CD4-positive, CD25-positive, alpha-beta regulatory T cell (primary cell): Measurements from ENCODE around the gene PABPN1L. TPM values are rescaled to one million over a fixed set of nuclear protein-coding genes. Genes with fewer than 3 reads are reported as not detected.

Source experiments
- ATAC-seq, 2 donors: fragments of 150-1000 bp; cut with Tn5 transposase; one replicate each; pipeline ENCODE4 v1.10.0; 2021; ENCODE audit warnings: low read depth in 2 of 2, moderate number of reproducible peaks in 2 of 2, moderate library complexity in 1 of 2
- DNase-seq, 3 donors: peaks; one replicate each; pipeline versions ENCODE4 v3.0.0 to v3.0.0-alpha.2; 2012 to 2022; ENCODE audit warnings: mixed read lengths in 1 of 3
- H3K27ac ChIP-seq: one replicate; pipeline ENCODE4 v1.7.0; 2013; ENCODE audit warnings: mild to moderate bottlenecking, low read length; ENCODE audit not compliant: insufficient read depth, poor library complexity, severe bottlenecking
- H3K27me3 ChIP-seq: one replicate; pipeline ENCODE4 v1.7.0; 2013; ENCODE audit warnings: low read length; ENCODE audit not compliant: control insufficient read depth, insufficient read depth
- H3K36me3 ChIP-seq: one replicate; pipeline ENCODE4 v1.7.0; 2013; ENCODE audit warnings: mild to moderate bottlenecking, low read length, moderate library complexity; ENCODE audit not compliant: control insufficient read depth, insufficient read depth
- H3K4me1 ChIP-seq: 2 replicates; pipeline ENCODE4 v1.7.0; 2013; ENCODE audit warnings: mild to moderate bottlenecking, low read length; ENCODE audit not compliant: insufficient read depth, control insufficient read depth, poor library complexity, severe bottlenecking
- H3K4me3 ChIP-seq: one replicate; pipeline ENCODE4 v1.7.0; 2013; ENCODE audit warnings: low read depth, mild to moderate bottlenecking, low read length, moderate library complexity
- H3K9me3 ChIP-seq, 2 experiments: 1 replicate in 1 of 2; 2 replicates in 1 of 2; pipeline ENCODE4 v1.7.0; 2013; ENCODE audit warnings: low read length in 2 of 2, mild to moderate bottlenecking in 1 of 2, moderate library complexity in 1 of 2; ENCODE audit not compliant: control insufficient read depth in 2 of 2
- H3K27ac Mint-ChIP-seq, 3 donors: one replicate each; pipeline ENCODE4 v1.8.0; 2020 to 2022; ENCODE audit warnings: mild to moderate bottlenecking in 3 of 3, mixed read lengths in 3 of 3, moderate library complexity in 2 of 3
- H3K27me3 Mint-ChIP-seq: one replicate; pipeline ENCODE4 v1.8.0; 2022; ENCODE audit warnings: mild to moderate bottlenecking, mixed read lengths
- H3K36me3 Mint-ChIP-seq: one replicate; pipeline ENCODE4 v1.8.0; 2020; ENCODE audit warnings: mixed read lengths
- H3K4me1 Mint-ChIP-seq, 4 donors: one replicate each; pipeline ENCODE4 v1.8.0; 2020 to 2022; ENCODE audit warnings: mixed read lengths in 4 of 4, mild to moderate bottlenecking in 1 of 4
- H3K4me3 Mint-ChIP-seq, 4 donors: one replicate each; pipeline ENCODE4 v1.8.0; 2020 to 2022; ENCODE audit warnings: mild to moderate bottlenecking in 4 of 4, mixed read lengths in 4 of 4, moderate library complexity in 3 of 4
- H3K9me3 Mint-ChIP-seq, 7 donors: one replicate each; pipeline ENCODE4 v1.8.0; 2020 to 2022; ENCODE audit warnings: mixed read lengths in 7 of 7, mild to moderate bottlenecking in 3 of 7, moderate library complexity in 2 of 7
- polyA plus RNA-seq, 4 donors: library from polyadenylated mRNA; unstranded; fragments of 300-500 nt; fragmentation: Illumina TruSeq; gene quantifications; one replicate each; pipeline ENCODE4 v1.2.3, GENCODE V29; 2021
- total RNA-seq: library from RNA; stranded (reverse); gene quantifications from one replicate; pipeline ENCODE4 v1.2.3, GENCODE V29; 2022

Gene PABPN1L
- total and polyA plus RNA-seq, 5 donors from 2014 or later, result not detected

- Mint-ChIP-seq H3K27ac (no peak overlapping the region), H3K27me3 (no peaks in the 10 kb centered on the region), H3K4me3 (no peak overlapping the region), H3K4me1 (peaks cover 0 to 3% (median 0%) of the 10 kb centered on the region in 4 donors), H3K9me3 (no peaks in the 10 kb centered on the region), H3K36me3 (peaks cover 3% of the 10 kb centered on the region)
- Histone ChIP-seq H3K27me3 (no peaks in the 10 kb centered on the region), H3K27ac (no peak overlapping the region), H3K36me3 (peaks cover 14% of the 10 kb centered on the region), H3K4me1 (peaks cover 4% of the 10 kb centered on the region), H3K4me3 (no peak overlapping the region), H3K9me3 (no peaks in the 10 kb centered on the region)
- no peak for ATAC-seq
- DNase-seq, result no peak
These were observed 21.9 kb downstream of the PABPN1L start for GRCh38 chr16:88844419-88845036.

GRCh38 chr16:88843256-88843655, 23.2 kb downstream of the PABPN1L start:
- ATAC-seq, result no peak
- Histone ChIP-seq H3K4me1 (peaks cover 4% of the 10 kb centered on the region), H3K9me3 (no peaks in the 10 kb centered on the region), H3K4me3 (no peak overlapping the region), H3K27ac (no peak overlapping the region), H3K36me3 (peaks cover 19% of the 10 kb centered on the region), H3K27me3 (no peaks in the 10 kb centered on the region)
- Mint-ChIP-seq H3K27me3 (no peaks in the 10 kb centered on the region), H3K36me3 (peaks cover 6% of the 10 kb centered on the region), H3K4me3 (no peak overlapping the region), H3K9me3 (no peaks in the 10 kb centered on the region), H3K27ac (no peak overlapping the region), H3K4me1 (peaks cover 0 to 3% (median 0%) of the 10 kb centered on the region in 4 donors)
- no peak for DNase-seq

GRCh38 chr16:88842806-88843205, 23.7 kb downstream of the PABPN1L start:
- Mint-ChIP-seq H3K4me3 (no peak overlapping the region), H3K36me3 (peaks cover 6% of the 10 kb centered on the region), H3K27me3 (no peaks in the 10 kb centered on the region), H3K27ac (peak overlapping the region in 1 of 3 donors; percentile 48), H3K9me3 (no peaks in the 10 kb centered on the region), H3K4me1 (peaks cover 0 to under 1% (median 0%) of the 10 kb centered on the region in 4 donors)
- Histone ChIP-seq H3K9me3 (no peaks in the 10 kb centered on the region), H3K4me3 (no peak overlapping the region), H3K4me1 (peaks cover 4% of the 10 kb centered on the region), H3K27me3 (no peaks in the 10 kb centered on the region), H3K27ac (no peak overlapping the region), H3K36me3 (peaks cover 19% of the 10 kb centered on the region)
- DNase-seq, result no peak
- ATAC-seq, result no peak

DNA sequence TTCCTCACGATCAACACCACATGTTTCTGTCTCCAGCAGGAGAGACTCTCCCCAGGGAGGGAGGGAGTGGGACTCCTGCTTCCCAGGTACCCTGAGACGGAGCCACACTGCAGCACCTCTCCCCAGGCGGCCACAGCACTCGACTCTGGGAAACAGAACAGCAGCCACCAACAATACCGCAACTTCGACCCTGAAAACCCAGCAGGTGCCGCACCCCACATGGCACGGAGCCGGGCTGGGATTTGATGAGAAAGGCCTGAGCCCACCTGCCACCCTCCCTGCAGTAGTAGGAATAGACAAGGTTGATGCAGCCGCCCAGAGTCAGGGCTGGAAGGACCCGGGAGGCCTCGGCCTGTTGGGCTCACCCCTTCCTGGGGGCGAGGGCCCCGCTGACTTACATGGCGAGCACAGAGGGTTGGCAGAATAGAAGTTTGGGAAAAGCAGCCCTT, 24.1 kb downstream of the PABPN1L start:
- ATAC-seq (no peak), DNase-seq (no peak)
- Histone ChIP-seq H3K27me3 (no peaks in the 10 kb centered on the region), H3K9me3 (no peaks in the 10 kb centered on the region), H3K36me3 (peaks cover 19% of the 10 kb centered on the region), H3K4me1 (peaks cover 4% of the 10 kb centered on the region), H3K27ac (no peak overlapping the region), H3K4me3 (no peak overlapping the region)
- H3K4me3 Mint-ChIP-seq, result no peak overlapping the region
- H3K27ac Mint-ChIP-seq, result no peak overlapping the region
- no peaks in the 10 kb centered on the region for H3K27me3 Mint-ChIP-seq
- no peaks in the 10 kb centered on the region for H3K4me1 Mint-ChIP-seq
- no peaks in the 10 kb centered on the region for H3K9me3 Mint-ChIP-seq
- H3K36me3 Mint-ChIP-seq, result peaks cover 6% of the 10 kb centered on the region

DNA sequence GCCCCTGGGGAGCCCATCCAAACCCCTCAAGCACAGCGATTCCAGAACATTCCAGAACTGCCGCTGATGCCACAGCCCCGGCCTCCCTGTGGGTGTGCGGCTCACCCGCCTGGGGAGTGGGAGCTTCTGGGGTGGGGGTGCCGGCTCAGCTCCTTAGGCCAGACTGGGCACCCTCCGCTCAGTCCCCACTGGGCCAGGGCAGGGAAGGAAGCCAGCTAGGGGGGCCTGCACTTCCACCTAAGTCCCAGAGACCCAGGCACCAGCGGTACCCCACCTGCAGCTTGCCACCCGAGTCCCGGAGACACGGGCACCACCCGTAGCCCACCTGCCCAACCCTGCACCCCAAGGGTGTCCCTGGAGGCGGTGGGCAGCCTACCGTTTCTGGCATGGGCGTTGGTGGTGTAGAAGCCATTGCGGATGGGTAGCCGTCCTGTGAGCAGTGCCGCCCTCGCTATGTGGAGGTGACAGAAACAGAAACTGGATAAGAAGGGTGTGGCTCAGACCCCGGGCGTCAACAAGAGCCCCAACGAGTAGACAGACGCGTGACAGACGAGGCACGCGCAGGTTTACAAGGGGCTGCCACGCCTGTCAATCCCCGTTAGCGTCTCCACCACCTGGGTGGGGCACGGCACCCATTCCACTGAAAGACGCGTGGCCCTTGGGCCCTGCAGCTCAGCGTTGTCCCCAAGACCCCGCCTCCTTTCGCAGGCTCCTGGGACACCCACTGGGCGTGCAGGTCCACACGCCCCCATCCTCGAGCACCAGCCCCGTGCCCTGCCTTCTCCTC, 24.7 kb downstream of the PABPN1L start:
- no peaks in the 10 kb centered on the region for H3K27me3 Mint-ChIP-seq
- peaks cover 6% of the 10 kb centered on the region for H3K36me3 Mint-ChIP-seq
- H3K27ac Mint-ChIP-seq, result no peak overlapping the region
- ATAC-seq (no peak), DNase-seq (peak in 1 of 3 donors; percentile 16)
- H3K27me3 ChIP-seq, result no peaks in the 10 kb centered on the region
- H3K4me3 Mint-ChIP-seq, result no peak overlapping the region
- H3K9me3 Mint-ChIP-seq, result no peaks in the 10 kb centered on the region
- H3K4me3 ChIP-seq, result no peak overlapping the region
- no peak overlapping the region for H3K27ac ChIP-seq
- H3K36me3 ChIP-seq, result peaks cover 19% of the 10 kb centered on the region
- H3K4me1 Mint-ChIP-seq, result no peaks in the 10 kb centered on the region
- no peaks in the 10 kb centered on the region for H3K9me3 ChIP-seq
- peaks cover 4% of the 10 kb centered on the region for H3K4me1 ChIP-seq

- Mint-ChIP-seq H3K27ac (no peak overlapping the region), H3K9me3 (no peaks in the 10 kb centered on the region), H3K36me3 (peaks cover 6% of the 10 kb centered on the region), H3K4me1 (no peaks in the 10 kb centered on the region), H3K4me3 (no peak overlapping the region), H3K27me3 (no peaks in the 10 kb centered on the region)
- Histone ChIP-seq H3K27me3 (no peaks in the 10 kb centered on the region), H3K4me3 (no peak overlapping the region), H3K27ac (no peak overlapping the region), H3K9me3 (no peaks in the 10 kb centered on the region), H3K4me1 (peaks cover 4% of the 10 kb centered on the region), H3K36me3 (peaks cover 19% of the 10 kb centered on the region)
- DNase-seq (no peak), ATAC-seq (no peak)
These were observed 25.8 kb downstream of the PABPN1L start for GRCh38 chr16:88840600-88841215.

- H3K27me3 Mint-ChIP-seq, result no peaks in the 10 kb centered on the region
- H3K4me3 Mint-ChIP-seq, result no peak overlapping the region
- H3K27ac Mint-ChIP-seq, result no peak overlapping the region
- Histone ChIP-seq H3K36me3 (peaks cover 19% of the 10 kb centered on the region), H3K4me3 (no peak overlapping the region), H3K9me3 (no peaks in the 10 kb centered on the region), H3K27me3 (no peaks in the 10 kb centered on the region), H3K27ac (no peak overlapping the region), H3K4me1 (peaks cover 4% of the 10 kb centered on the region)
- peaks cover 6% of the 10 kb centered on the region for H3K36me3 Mint-ChIP-seq
- no peaks in the 10 kb centered on the region for H3K9me3 Mint-ChIP-seq
- no peak for ATAC-seq
- no peaks in the 10 kb centered on the region for H3K4me1 Mint-ChIP-seq
- DNase-seq, result no peak
These were observed 26.5 kb downstream of the PABPN1L start for GRCh38 chr16:88839745-88840599.
